ENCODE results near the gene CAMSAP2.

The CAMSAP2 gene

GRCh38 chr1:200838676-200839445 is 100.2 kb downstream of the CAMSAP2 start:
- no peak for DNase-seq (ENCODE audit: extremely low read depth, insufficient read length)
- no peak for TF ChIP-seq CTCF (IDR thresholded peaks at IDR 0.05; ENCODE audit: insufficient read depth, low read length, poor library complexity, severe bottlenecking)
- Histone ChIP-seq H3K4me3 (replicated peaks; ENCODE audit: low read depth, low read length) (no peak overlapping the region), H3K36me3 (ENCODE audit: control insufficient read depth, insufficient read depth, low read length) (no peaks in the 10 kb centered on the region; the same call in 1 of the 2 replicates), H3K27me3 (replicated peaks; ENCODE audit: control insufficient read depth, insufficient read depth, low read length) (no peaks in the 10 kb centered on the region)

GRCh38 chr1:200845360-200845759 is 106.7 kb downstream of the CAMSAP2 start:
- no peak for TF ChIP-seq CTCF (IDR thresholded peaks at IDR 0.05; ENCODE audit: insufficient read depth, low read length, poor library complexity, severe bottlenecking)
- Histone ChIP-seq H3K27me3 (replicated peaks; ENCODE audit: control insufficient read depth, insufficient read depth, low read length) (no peaks in the 10 kb centered on the region), H3K36me3 (ENCODE audit: control insufficient read depth, insufficient read depth, low read length) (peaks cover 8% of the 10 kb centered on the region), H3K4me3 (replicated peaks; ENCODE audit: low read depth, low read length) (no peak overlapping the region)
- no peak for DNase-seq (ENCODE audit: extremely low read depth, insufficient read length)

- no peak overlapping the region for H3K4me3 ChIP-seq (replicated peaks; ENCODE audit: low read depth, low read length)
- no peak for TF ChIP-seq CTCF (IDR thresholded peaks at IDR 0.05; ENCODE audit: insufficient read depth, low read length, poor library complexity, severe bottlenecking)
- DNase-seq (ENCODE audit: extremely low read depth, insufficient read length): no peak
- H3K36me3 ChIP-seq (ENCODE audit: control insufficient read depth, insufficient read depth, low read length): peaks cover 8% of the 10 kb centered on the region
- no peaks in the 10 kb centered on the region for H3K27me3 ChIP-seq (replicated peaks; ENCODE audit: control insufficient read depth, insufficient read depth, low read length)
Measured at GRCh38 chr1:200846398-200846797, 107.7 kb downstream of the CAMSAP2 start.

GRCh38 chr1:200849430-200849829 is 110.7 kb downstream of the CAMSAP2 start:
- TF ChIP-seq CTCF (IDR thresholded peaks at IDR 0.05; ENCODE audit: insufficient read depth, low read length, poor library complexity, severe bottlenecking): no peak
- DNase-seq (ENCODE audit: extremely low read depth, insufficient read length): no peak
- Histone ChIP-seq H3K27me3 (replicated peaks; ENCODE audit: control insufficient read depth, insufficient read depth, low read length) (no peaks in the 10 kb centered on the region), H3K36me3 (ENCODE audit: control insufficient read depth, insufficient read depth, low read length) (peaks cover 8% of the 10 kb centered on the region), H3K4me3 (replicated peaks; ENCODE audit: low read depth, low read length) (no peak overlapping the region)

- DNase-seq (ENCODE audit: extremely low read depth, insufficient read length): no peak
- no peaks in the 10 kb centered on the region for H3K27me3 ChIP-seq (replicated peaks; ENCODE audit: control insufficient read depth, insufficient read depth, low read length)
- H3K4me3 ChIP-seq (replicated peaks; ENCODE audit: low read depth, low read length): no peak overlapping the region
- peaks cover 5% of the 10 kb centered on the region for H3K36me3 ChIP-seq (ENCODE audit: control insufficient read depth, insufficient read depth, low read length)
- no peak for TF ChIP-seq CTCF (IDR thresholded peaks at IDR 0.05; ENCODE audit: insufficient read depth, low read length, poor library complexity, severe bottlenecking)
Measured at GRCh38 chr1:200850554-200850953, 111.9 kb downstream of the CAMSAP2 start.
